Measurements from ENCODE around the gene GMDS. TPM values are rescaled to one million over a fixed set of nuclear protein-coding genes. Genes with fewer than 3 reads are reported as not detected.
A peak's percentile ranks its signal among the peaks of the same experiment; 100 is the strongest.

GMDS gene
- total RNA-seq, 1 donor from 2014 or later = 18.1 TPM

GRCh38 chr6:2140438-2141128, 104.8 kb downstream of the GMDS start:
- no peak for DNase-seq (ENCODE audit: low read depth, low spot score)

GRCh38 chr6:2135401-2135800, 110.0 kb downstream of the GMDS start:
- DNase-seq (ENCODE audit: low read depth, low spot score) = no peak

- DNase-seq (ENCODE audit: low read depth, low spot score) = no peak
These were observed 110.9 kb downstream of the GMDS start for GRCh38 chr6:2134554-2134953.

- DNase-seq (ENCODE audit: low read depth, low spot score) = no peak
These were observed 111.6 kb downstream of the GMDS start for GRCh38 chr6:2133716-2134310.

GRCh38 chr6:2132916-2133315, 112.5 kb downstream of the GMDS start:
- DNase-seq (ENCODE audit: low read depth, low spot score) = no peak

- peak; percentile 40 for DNase-seq (ENCODE audit: low read depth, low spot score)
These were observed 113.0 kb downstream of the GMDS start for GRCh38 chr6:2132416-2132815.

- no peak for DNase-seq (ENCODE audit: low read depth, low spot score)
These were observed 116.2 kb downstream of the GMDS start for GRCh38 chr6:2129182-2129621.

- peak; percentile 92 for DNase-seq (ENCODE audit: low read depth, low spot score)
These were observed 117.9 kb downstream of the GMDS start for GRCh38 chr6:2127484-2127911.

GRCh38 chr6:2126351-2126750, 119.1 kb downstream of the GMDS start:
- no peak for DNase-seq (ENCODE audit: low read depth, low spot score)

- no peak for DNase-seq (ENCODE audit: low read depth, low spot score)
These were observed 120.2 kb downstream of the GMDS start for GRCh38 chr6:2125158-2125557.

- peak; percentile 98 for DNase-seq (ENCODE audit: low read depth, low spot score)
These were observed 121.1 kb downstream of the GMDS start for GRCh38 chr6:2124260-2124709.

- DNase-seq (ENCODE audit: low read depth, low spot score) = no peak
These were observed 124.5 kb downstream of the GMDS start for GRCh38 chr6:2120912-2121311.

- no peak for DNase-seq (ENCODE audit: low read depth, low spot score)
These were observed 126.1 kb downstream of the GMDS start for GRCh38 chr6:2119275-2119674.

- no peak for DNase-seq (ENCODE audit: low read depth, low spot score)
These were observed 127.3 kb downstream of the GMDS start for GRCh38 chr6:2118136-2118535.

- DNase-seq (ENCODE audit: low read depth, low spot score) = no peak
These were observed 128.0 kb downstream of the GMDS start for GRCh38 chr6:2117447-2117846.

- no peak for DNase-seq (ENCODE audit: low read depth, low spot score)
These were observed 128.9 kb downstream of the GMDS start for GRCh38 chr6:2116496-2116895.

GRCh38 chr6:2114100-2114499, 131.3 kb downstream of the GMDS start:
- DNase-seq (ENCODE audit: low read depth, low spot score) = peak; percentile 63

- DNase-seq (ENCODE audit: low read depth, low spot score) = peak; percentile 94
These were observed 134.2 kb downstream of the GMDS start for GRCh38 chr6:2111162-2111677.

GRCh38 chr6:2110504-2110903, 134.9 kb downstream of the GMDS start:
- DNase-seq (ENCODE audit: low read depth, low spot score) = no peak

GRCh38 chr6:2109796-2110195, 135.6 kb downstream of the GMDS start:
- DNase-seq (ENCODE audit: low read depth, low spot score) = no peak

GRCh38 chr6:2108700-2109306, 136.6 kb downstream of the GMDS start:
- DNase-seq (ENCODE audit: low read depth, low spot score) = no peak

- DNase-seq (ENCODE audit: low read depth, low spot score) = no peak
These were observed 140.9 kb downstream of the GMDS start for GRCh38 chr6:2104524-2104880.
